HepG2 (cell line): Measurements from ENCODE around the gene PHRF1. TPM values are rescaled to one million over a fixed set of nuclear protein-coding genes. Genes with fewer than 3 reads are reported as not detected.

Source experiments
- ATF1 ChIP-seq: IDR thresholded peaks from 2 replicates; pipeline ENCODE4 v1.6.1; 2016; ENCODE audit warnings: mild to moderate bottlenecking, control low read depth
- BRD4 ChIP-seq: sonication (generic); formaldehyde crosslinking; IDR thresholded peaks from 2 replicates; pipeline ENCODE4 v1.4.0; 2020; ENCODE audit warnings: missing genetic modification reagents
- JUND ChIP-seq: sonication (generic); formaldehyde crosslinking; IDR thresholded peaks from 2 replicates; pipeline ENCODE4 v1.8.0; 2022; ENCODE audit warnings: mild to moderate bottlenecking, missing genetic modification reagents
- MED13 ChIP-seq: sonication (generic); formaldehyde crosslinking; IDR thresholded peaks from 2 replicates; pipeline ENCODE4 v1.5.0; 2020; ENCODE audit warnings: missing genetic modification reagents
- MZF1 ChIP-seq: sonication (generic); formaldehyde crosslinking; IDR thresholded peaks from 2 replicates; pipeline ENCODE4 v1.8.1; 2023; ENCODE audit warnings: mild to moderate bottlenecking, missing genetic modification reagents, borderline replicate concordance
- RBM39 ChIP-seq: fragments of 200-400 bp; formaldehyde crosslinking; IDR thresholded peaks from one replicate; pipeline ENCODE4 v1.6.1; 2018; ENCODE audit warnings: antibody characterized with exemption, mild to moderate bottlenecking, low read depth, low read length; ENCODE audit not compliant: poor library complexity, severe bottlenecking
- SIN3B ChIP-seq: fragments of 150-350 bp; IDR thresholded peaks from 2 replicates; pipeline ENCODE4 v1.6.1; 2014; ENCODE audit warnings: low read length
- YEATS4 ChIP-seq: sonication (generic); formaldehyde crosslinking; IDR thresholded peaks from 2 replicates; pipeline ENCODE4 v1.4.0; 2020; ENCODE audit warnings: missing genetic modification reagents, borderline replicate concordance
- ZNF101 ChIP-seq: sonication (generic); formaldehyde crosslinking; IDR thresholded peaks from 2 replicates; pipeline ENCODE4 v1.4.0; 2020; ENCODE audit warnings: mild to moderate bottlenecking, low read depth, missing genetic modification reagents, borderline replicate concordance
- ZNF512B ChIP-seq: sonication (generic); formaldehyde crosslinking; IDR thresholded peaks from 2 replicates; pipeline ENCODE4 v1.5.1; 2020; ENCODE audit warnings: missing genetic modification reagents, mild to moderate bottlenecking, borderline replicate concordance
- ZNF550 ChIP-seq: sonication (generic); formaldehyde crosslinking; IDR thresholded peaks from 2 replicates; pipeline ENCODE4 v1.4.0; 2020; ENCODE audit warnings: mild to moderate bottlenecking, missing genetic modification reagents, borderline replicate concordance
- ZNF687 ChIP-seq: sonication (generic); formaldehyde crosslinking; IDR thresholded peaks from 2 replicates; pipeline ENCODE4 v1.5.1; 2020; ENCODE audit warnings: mild to moderate bottlenecking, missing genetic modification reagents, moderate library complexity
- ZNF788 ChIP-seq: sonication (generic); formaldehyde crosslinking; IDR thresholded peaks from 2 replicates; pipeline ENCODE4 v1.5.0; 2020; ENCODE audit warnings: mild to moderate bottlenecking, missing genetic modification reagents, borderline replicate concordance
- ZNF883 ChIP-seq: sonication (generic); formaldehyde crosslinking; IDR thresholded peaks from 2 replicates; pipeline ENCODE4 v1.5.1; 2020; ENCODE audit warnings: mild to moderate bottlenecking, missing genetic modification reagents; ENCODE audit errors: not compliant biosample characterization
- polyA plus RNA-seq, 8 experiments: library from polyadenylated mRNA; depleted of rRNA in 3 of 8; stranded (reverse) in 7 of 8; unstranded in 1 of 8; fragments of >200 nt; fragmentation: Illumina TruSeq in 4 of 8; extraction: Trizol in 4 of 8; gene quantifications; 2 replicates each; pipeline versions ENCODE4 v1.2.1 to v1.2.3, GENCODE V29; 2011 to 2016; ENCODE audit warnings: low read depth in 4 of 8, missing spikeins in 1 of 8, mixed read lengths in 1 of 8; ENCODE audit not compliant: insufficient read depth in 1 of 8
- total RNA-seq, 5 experiments: library from RNA; depleted of rRNA; stranded (reverse); fragments of >200 nt; fragmentation: Illumina TruSeq; extraction: Trizol; gene quantifications; 2 replicates each; pipeline ENCODE4 v1.2.3, GENCODE V29; 2016; ENCODE audit warnings: low read depth in 1 of 5
- TF ChIP-seq, protein P1 (sequence below): sonication (generic); formaldehyde crosslinking; conservative IDR thresholded peaks from 2 replicates; pipeline ENCODE4 v1.8.0; 2022; ENCODE audit warnings: mild to moderate bottlenecking, moderate library complexity, missing genetic modification reagents
- TF ChIP-seq, protein P2 (sequence below): fragments of 450-650 bp; IDR thresholded peaks from 2 replicates; pipeline ENCODE4 v1.6.1; 2016

The PHRF1 gene
- total and polyA plus RNA-seq, 2 of the 13 experiments (the other 11 are each of a cell fraction or from before 2014, with no cell fraction given): 8.2 to 16.7 TPM

DNA sequence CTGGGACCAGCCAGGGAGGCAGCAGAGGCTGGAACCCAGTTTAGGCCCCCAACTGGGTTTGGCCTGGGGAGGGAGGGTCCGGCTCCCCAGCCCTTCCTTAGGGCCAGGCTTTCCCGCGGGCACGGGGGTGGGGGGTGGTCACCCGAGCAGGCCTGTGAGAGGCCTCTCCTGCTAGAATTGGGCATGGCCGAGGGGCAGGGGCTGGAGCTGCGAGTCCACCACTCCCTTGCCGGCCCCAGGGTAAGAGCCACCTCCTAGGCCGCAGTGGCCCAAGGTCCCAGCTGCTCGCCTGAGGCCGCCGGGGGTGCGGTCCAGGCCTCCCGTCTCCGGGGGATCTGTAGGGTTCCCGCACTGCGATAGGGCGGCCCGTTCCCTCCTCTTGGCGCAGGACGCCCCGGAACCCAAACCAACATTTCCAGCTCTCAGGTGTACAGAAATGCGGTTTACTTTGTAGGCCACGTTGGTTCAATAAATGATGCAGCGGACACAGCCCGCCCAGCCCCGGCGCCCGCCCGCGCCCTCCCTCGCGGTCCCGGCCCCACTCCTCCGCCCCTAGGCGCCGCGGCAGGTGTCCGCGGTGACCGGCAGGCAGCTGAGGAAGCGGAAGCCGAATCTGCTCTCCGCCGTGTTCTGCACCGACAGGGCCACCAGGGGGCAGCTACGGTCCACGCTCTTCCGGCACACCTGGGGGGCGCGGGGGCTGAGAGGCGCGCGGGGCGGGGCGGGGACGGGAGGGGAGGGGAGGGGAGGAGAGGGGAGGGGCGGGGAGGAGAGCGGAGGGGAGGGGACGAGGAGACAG lies 21.6 kb upstream of the PHRF1 start (continued):
- TF ChIP-seq ZNF512B (CRISPR knock-in tag) (no peak), YEATS4 (CRISPR knock-in tag) (no peak), RBM39 (peak; percentile 32), ZNF550 (no peak), ZNF101 (no peak), ATF1 (CRISPR knock-in tag) (no peak), JUND (CRISPR knock-in tag) (no peak), BRD4 (CRISPR knock-in tag) (no peak), MZF1 (CRISPR knock-in tag) (no peak), ZNF788 (CRISPR knock-in tag) (no peak), MED13 (CRISPR knock-in tag) (no peak), ZNF883 (CRISPR knock-in tag) (no peak), ZNF687 (CRISPR knock-in tag) (peak; percentile 59), SIN3B (no peak)
- TF ChIP-seq, protein P1, sequence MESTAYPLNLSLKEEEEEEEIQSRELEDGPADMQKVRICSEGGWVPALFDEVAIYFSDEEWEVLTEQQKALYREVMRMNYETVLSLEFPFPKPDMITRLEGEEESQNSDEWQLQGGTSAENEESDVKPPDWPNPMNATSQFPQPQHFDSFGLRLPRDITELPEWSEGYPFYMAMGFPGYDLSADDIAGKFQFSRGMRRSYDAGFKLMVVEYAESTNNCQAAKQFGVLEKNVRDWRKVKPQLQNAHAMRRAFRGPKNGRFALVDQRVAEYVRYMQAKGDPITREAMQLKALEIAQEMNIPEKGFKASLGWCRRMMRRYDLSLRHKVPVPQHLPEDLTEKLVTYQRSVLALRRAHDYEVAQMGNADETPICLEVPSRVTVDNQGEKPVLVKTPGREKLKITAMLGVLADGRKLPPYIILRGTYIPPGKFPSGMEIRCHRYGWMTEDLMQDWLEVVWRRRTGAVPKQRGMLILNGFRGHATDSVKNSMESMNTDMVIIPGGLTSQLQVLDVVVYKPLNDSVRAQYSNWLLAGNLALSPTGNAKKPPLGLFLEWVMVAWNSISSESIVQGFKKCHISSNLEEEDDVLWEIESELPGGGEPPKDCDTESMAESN: 0 out of 2 replicates have a peak, but pooled peaks have one; percentile 47
- TF ChIP-seq, protein P2, sequence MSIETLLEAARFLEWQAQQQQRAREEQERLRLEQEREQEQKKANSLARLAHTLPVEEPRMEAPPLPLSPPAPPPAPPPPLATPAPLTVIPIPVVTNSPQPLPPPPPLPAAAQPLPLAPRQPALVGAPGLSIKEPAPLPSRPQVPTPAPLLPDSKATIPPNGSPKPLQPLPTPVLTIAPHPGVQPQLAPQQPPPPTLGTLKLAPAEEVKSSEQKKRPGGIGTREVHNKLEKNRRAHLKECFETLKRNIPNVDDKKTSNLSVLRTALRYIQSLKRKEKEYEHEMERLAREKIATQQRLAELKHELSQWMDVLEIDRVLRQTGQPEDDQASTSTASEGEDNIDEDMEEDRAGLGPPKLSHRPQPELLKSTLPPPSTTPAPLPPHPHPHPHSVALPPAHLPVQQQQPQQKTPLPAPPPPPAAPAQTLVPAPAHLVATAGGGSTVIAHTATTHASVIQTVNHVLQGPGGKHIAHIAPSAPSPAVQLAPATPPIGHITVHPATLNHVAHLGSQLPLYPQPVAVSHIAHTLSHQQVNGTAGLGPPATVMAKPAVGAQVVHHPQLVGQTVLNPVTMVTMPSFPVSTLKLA: no peak
